Measurements from ENCODE around the gene ZDHHC11. TPM values are rescaled to one million over a fixed set of nuclear protein-coding genes. Genes with fewer than 3 reads are reported as not detected.
A peak's percentile ranks its signal among the peaks of the same experiment; 100 is the strongest.
"Not testable (repeated sequence)": the region's sequence is repeated elsewhere in the genome, so short reads cannot be mapped to it uniquely, and the experiment has no call there.

Gene ZDHHC11
- total and polyA plus RNA-seq, 9 donors = 1.1 to 25.6 (median 4.7) TPM

- H3K36me3 ChIP-seq = no peaks in the 10 kb centered on the region
- TF ChIP-seq CTCF (IDR thresholded peaks at IDR 0.05) (no peak), EP300 (IDR thresholded peaks at IDR 0.05) (no peak)
- WGBS, 3 donors = 86 to 92% (median 88%) methylated on average over 11 to 12 of the region's 12 CpGs
- no peak overlapping the region for H3K4me3 ChIP-seq
- H3K4me1 ChIP-seq (ENCODE audit: insufficient read depth) = no peaks in the 10 kb centered on the region
- no peak overlapping the region for H3K27ac ChIP-seq
- H3K27me3 ChIP-seq = no peaks in the 10 kb centered on the region
- H3K9me3 ChIP-seq = no peaks in the 10 kb centered on the region
- intact Hi-C loops (cut with DNase I) = no loop called here
- DNase-seq = peak in 1 of 5 donors; percentile 30
These were observed 77.1 kb downstream of the ZDHHC11 start for GRCh38 chr5:773517-774264.

GRCh38 chr5:772931-773330, 77.9 kb downstream of the ZDHHC11 start:
- peak in 1 of 5 donors; percentile 7 for DNase-seq
- H3K36me3 ChIP-seq; H3K27me3 ChIP-seq; H3K4me3 ChIP-seq; H3K27ac ChIP-seq; H3K4me1 ChIP-seq (ENCODE audit: insufficient read depth); H3K9me3 ChIP-seq; intact Hi-C loops (cut with DNase I): not testable (repeated sequence)
- 58 to 70% (median 67%) methylated on average over 13 of the region's 13 CpGs for WGBS, 3 donors

- H3K27me3 ChIP-seq; H3K27ac ChIP-seq; H3K9me3 ChIP-seq; H3K4me1 ChIP-seq (ENCODE audit: insufficient read depth); H3K36me3 ChIP-seq; H3K4me3 ChIP-seq; intact Hi-C loops (cut with DNase I): not testable (repeated sequence)
- DNase-seq = peak in 1 of 5 donors; percentile 3
- WGBS, 3 donors = 48 to 66% (median 62%) methylated on average over 6 to 7 of the region's 14 CpGs
These were observed 78.3 kb downstream of the ZDHHC11 start for GRCh38 chr5:772547-772890.

- H3K4me1 ChIP-seq (ENCODE audit: insufficient read depth); H3K27ac ChIP-seq; H3K4me3 ChIP-seq; H3K27me3 ChIP-seq; H3K9me3 ChIP-seq; H3K36me3 ChIP-seq; intact Hi-C loops (cut with DNase I): not testable (repeated sequence)
- DNase-seq = peak in 2 of 5 donors; percentile 5 to 6
- 49 to 69% (median 62%) methylated on average over 5 to 22 of the region's 31 CpGs for WGBS, 3 donors
These were observed 78.8 kb downstream of the ZDHHC11 start for GRCh38 chr5:771841-772546.

- peak in 3 of 5 donors; percentile 9 to 16 (median 10) for DNase-seq
- H3K9me3 ChIP-seq; H3K27me3 ChIP-seq; H3K4me1 ChIP-seq (ENCODE audit: insufficient read depth); intact Hi-C loops (cut with DNase I); H3K27ac ChIP-seq; H3K4me3 ChIP-seq; H3K36me3 ChIP-seq: not testable (repeated sequence)
- 71 to 82% (median 80%) methylated on average over 18 to 19 of the region's 19 CpGs for WGBS, 3 donors
These were observed 79.6 kb downstream of the ZDHHC11 start for GRCh38 chr5:771087-771781.

GRCh38 chr5:770585-770984, 80.2 kb downstream of the ZDHHC11 start:
- H3K4me3 ChIP-seq; H3K4me1 ChIP-seq (ENCODE audit: insufficient read depth); H3K9me3 ChIP-seq; H3K27ac ChIP-seq; H3K36me3 ChIP-seq; intact Hi-C loops (cut with DNase I); H3K27me3 ChIP-seq: not testable (repeated sequence)
- WGBS, 3 donors = 87 to 93% (median 93%) methylated on average over 7 to 10 of the region's 10 CpGs
- DNase-seq = peak in 3 of 5 donors; percentile 8 to 12 (median 9)

GRCh38 chr5:769485-770145, 81.2 kb downstream of the ZDHHC11 start:
- H3K27ac ChIP-seq; intact Hi-C loops (cut with DNase I); H3K4me3 ChIP-seq; H3K4me1 ChIP-seq (ENCODE audit: insufficient read depth); H3K27me3 ChIP-seq; H3K9me3 ChIP-seq; H3K36me3 ChIP-seq: not testable (repeated sequence)
- 87 to 91% (median 88%) methylated on average over 29 of the region's 29 CpGs for WGBS, 3 donors
- peak in 4 of 5 donors; percentile 10 to 19 (median 14) for DNase-seq
